H1 (cell line): ENCODE measurements around the gene EIF2B2. TPM values are rescaled to one million over a fixed set of nuclear protein-coding genes. Genes with fewer than 3 reads are reported as not detected.

Source experiments
- CTCF ChIA-PET: fragments of 300-600 bp; sonication (Branson Sonifier 250); formaldehyde crosslinking; loops from one replicate; lab custom pipeline; 2021; ENCODE audit not compliant: partially characterized antibody; lab: Charles Lee
- POLR2A ChIA-PET: fragments of 300-600 bp; sonication (Branson Sonifier 250); formaldehyde crosslinking; loops from one replicate; lab custom pipeline; 2021; ENCODE audit warnings: inconsistent platforms; ENCODE audit not compliant: partially characterized antibody; lab: Charles Lee
- DNase-seq, 2 experiments: peaks; one replicate each; pipeline versions ENCODE4 v3.0.0 to v3.0.0-alpha.2; 2010 to 2022; ENCODE audit warnings: low spot score in 2 of 2, low read depth in 1 of 2, mixed read lengths in 1 of 2
- FAIRE-seq: peaks from 2 replicates; lab custom pipeline; 2011; peaks lifted over from hg19 to GRCh38; lab: Jason Lieb, UNC
- H2AFZ ChIP-seq: 2 replicates; pipeline ENCODE4 v1.8.1; 2012; ENCODE audit warnings: low read length, inconsistent platforms
- H2AK5ac ChIP-seq: 2 replicates; pipeline ENCODE4 v1.6.1; 2013; ENCODE audit warnings: low read depth, low read length
- H2BK120ac ChIP-seq: replicated peaks from 2 replicates; pipeline ENCODE3; 2013; ENCODE audit warnings: low read depth, low read length, inconsistent platforms
- H2BK12ac ChIP-seq: 2 replicates; pipeline ENCODE4 v1.6.1; 2013; ENCODE audit warnings: low read depth, low read length
- H2BK15ac ChIP-seq: 2 replicates; pipeline ENCODE4 v1.6.1; 2013; ENCODE audit warnings: low read length
- H2BK20ac ChIP-seq: 2 replicates; pipeline ENCODE4 v1.6.1; 2013; ENCODE audit warnings: low read length
- H2BK5ac ChIP-seq: 2 replicates; pipeline ENCODE4 v1.6.1; 2013; ENCODE audit warnings: low read depth, low read length
- H3K14ac ChIP-seq: 2 replicates; pipeline ENCODE4 v1.6.1; 2013; ENCODE audit warnings: inconsistent platforms; ENCODE audit not compliant: insufficient read length
- H3K18ac ChIP-seq: 2 replicates; pipeline ENCODE4 v1.6.1; 2013; ENCODE audit warnings: low read length; ENCODE audit errors: extremely low read depth
- H3K23ac ChIP-seq: 2 replicates; pipeline ENCODE4 v1.6.1; 2013; ENCODE audit warnings: inconsistent platforms; ENCODE audit not compliant: insufficient read length
- H3K23me2 ChIP-seq: 2 replicates; pipeline ENCODE4 v1.6.1; 2013; ENCODE audit warnings: low read depth, low read length
- H3K27ac ChIP-seq: 2 replicates; pipeline ENCODE4 v1.6.1; 2011; ENCODE audit warnings: low read depth, low read length, inconsistent platforms
- H3K27me3 ChIP-seq, 4 experiments: replicated peaks in 1 of 4; 1 replicate in 1 of 4; 2 replicates in 3 of 4; pipeline versions ENCODE4 v1.6.1 to v1.8.1; 2011 to 2013; ENCODE audit warnings: low read length in 3 of 4, mild to moderate bottlenecking in 3 of 4, inconsistent platforms in 2 of 4, mixed read lengths in 2 of 4, moderate library complexity in 1 of 4; ENCODE audit not compliant: control insufficient read depth in 3 of 4, insufficient read depth in 3 of 4; ENCODE audit errors: extremely low read depth in 1 of 4
- H3K36me3 ChIP-seq, 4 experiments: 2 replicates each; pipeline versions ENCODE4 v1.6.1 to v1.8.1; 2011 to 2013; ENCODE audit warnings: mild to moderate bottlenecking in 4 of 4, low read length in 3 of 4, moderate library complexity in 2 of 4, control low read depth in 1 of 4, inconsistent platforms in 1 of 4; ENCODE audit not compliant: insufficient read depth in 4 of 4, control insufficient read depth in 2 of 4
- H3K4ac ChIP-seq: replicated peaks from 2 replicates; pipeline ENCODE3; 2013; ENCODE audit warnings: low read length, low read depth, mixed read lengths, inconsistent platforms; ENCODE audit not compliant: insufficient read length
- H3K4me1 ChIP-seq, 4 experiments: replicated peaks in 1 of 4; 1 replicate in 1 of 4; 2 replicates in 3 of 4; pipeline versions ENCODE4 v1.6.1 to v1.8.1; 2011 to 2013; ENCODE audit warnings: low read length in 3 of 4, inconsistent platforms in 2 of 4, mixed read lengths in 1 of 4; ENCODE audit not compliant: insufficient read depth in 4 of 4, control insufficient read depth in 3 of 4
- H3K4me2 ChIP-seq, 2 experiments: 2 replicates each; pipeline versions ENCODE4 v1.6.1 to v1.8.1; 2011 to 2013; ENCODE audit warnings: low read depth in 2 of 2, low read length in 2 of 2, control low read depth in 1 of 2, inconsistent platforms in 1 of 2, mild to moderate bottlenecking in 1 of 2; ENCODE audit not compliant: insufficient read depth in 1 of 2
- H3K4me3 ChIP-seq, 4 experiments: fragments of 200-600, 300-600 bp in 1 of 4; sonication (generic), shearing (Covaris generic), sonication (Bioruptor Twin) in 1 of 4; 2 replicates each; pipeline versions ENCODE4 v1.5.1 to v1.8.1; 2011 to 2016; ENCODE audit warnings: low read length in 4 of 4, low read depth in 3 of 4, control low read depth in 2 of 4, inconsistent platforms in 2 of 4, mild to moderate bottlenecking in 2 of 4, mixed read lengths in 1 of 4, moderate library complexity in 1 of 4; ENCODE audit not compliant: insufficient read depth in 2 of 4; ENCODE audit errors: extremely low read depth in 1 of 4
- H3K56ac ChIP-seq: replicated peaks from 2 replicates; pipeline ENCODE3; 2013; ENCODE audit warnings: low read depth, mild to moderate bottlenecking, mixed read lengths, low read length, inconsistent platforms; ENCODE audit not compliant: insufficient read length
- H3K79me1 ChIP-seq: 2 replicates; pipeline ENCODE4 v1.6.1; 2013; ENCODE audit warnings: low read depth, low read length, control low read depth
- H3K79me2 ChIP-seq, 2 experiments: 2 replicates each; pipeline versions ENCODE4 v1.6.1 to v1.8.1; 2012 to 2013; ENCODE audit warnings: low read length in 2 of 2, mild to moderate bottlenecking in 2 of 2, inconsistent platforms in 1 of 2; ENCODE audit not compliant: insufficient read depth in 2 of 2, control insufficient read depth in 1 of 2
- H3K9ac ChIP-seq, 4 experiments: replicated peaks in 1 of 4; 1 replicate in 1 of 4; 2 replicates in 3 of 4; pipeline versions ENCODE4 v1.6.1 to v1.8.1; 2011 to 2013; ENCODE audit warnings: low read depth in 3 of 4, low read length in 3 of 4, control low read depth in 2 of 4, mild to moderate bottlenecking in 2 of 4, moderate library complexity in 2 of 4, inconsistent platforms in 1 of 4; ENCODE audit errors: extremely low read depth in 1 of 4
- H3K9me3 ChIP-seq, 2 experiments: 2 replicates each; pipeline versions ENCODE4 v1.6.1 to v1.8.1; 2012 to 2013; ENCODE audit warnings: mild to moderate bottlenecking in 2 of 2, moderate library complexity in 2 of 2, control low read depth in 1 of 2, inconsistent platforms in 1 of 2, low read depth in 1 of 2, low read length in 1 of 2, mixed read lengths in 1 of 2; ENCODE audit not compliant: insufficient read depth in 2 of 2
- H4K20me1 ChIP-seq, 2 experiments: replicated peaks in 1 of 2; 2 replicates each; pipeline versions ENCODE3 to v1.8.1; 2011 to 2013; ENCODE audit warnings: inconsistent platforms in 2 of 2, low read length in 2 of 2, mild to moderate bottlenecking in 1 of 2; ENCODE audit not compliant: insufficient read depth in 2 of 2, control insufficient read depth in 1 of 2
- H4K5ac ChIP-seq: 2 replicates; pipeline ENCODE4 v1.6.1; 2013; ENCODE audit warnings: low read length, low read depth, mixed read lengths, inconsistent platforms; ENCODE audit not compliant: insufficient read length
- H4K8ac ChIP-seq: 2 replicates; pipeline ENCODE4 v1.8.0; 2013; ENCODE audit warnings: mild to moderate bottlenecking, moderate library complexity, low read length, inconsistent platforms; ENCODE audit not compliant: insufficient read depth; ENCODE audit errors: extremely low read depth
- H4K91ac ChIP-seq: replicated peaks from 2 replicates; pipeline ENCODE3; 2013; ENCODE audit warnings: low read length, mixed read lengths, inconsistent platforms; ENCODE audit not compliant: insufficient read length
- ASH2L ChIP-seq: fragments of 200-600, 300-600 bp; sonication (generic); IDR thresholded peaks from one replicate; pipeline ENCODE4 v1.7.1; 2017; ENCODE audit warnings: low read length
- BCL11A ChIP-seq, 2 experiments: IDR thresholded peaks; one replicate each; pipeline ENCODE4 v1.6.1; 2011; ENCODE audit warnings: low read depth in 2 of 2, low read length in 2 of 2, mild to moderate bottlenecking in 2 of 2
- KDM4A ChIP-seq: IDR thresholded peaks from one replicate; pipeline ENCODE4 v1.7.1; 2012; ENCODE audit warnings: low read depth, mild to moderate bottlenecking, moderate library complexity, low read length, inconsistent platforms; ENCODE audit not compliant: severe bottlenecking
- POLR2A ChIP-seq, 2 experiments: IDR thresholded peaks; 1 replicate in 1 of 2; 2 replicates in 1 of 2; pipeline ENCODE4 v1.6.1; 2011; ENCODE audit warnings: low read depth in 2 of 2, low read length in 2 of 2, mild to moderate bottlenecking in 2 of 2; ENCODE audit errors: control extremely low read depth in 1 of 2
- POLR2AphosphoS5 ChIP-seq: IDR thresholded peaks from 2 replicates; pipeline ENCODE4 v1.6.1; 2011; ENCODE audit warnings: low read depth, low read length
- RBBP5 ChIP-seq: IDR thresholded peaks from 2 replicates; pipeline ENCODE4 v1.7.1; 2012; ENCODE audit warnings: low read depth, mild to moderate bottlenecking, inconsistent platforms, low read length, moderate library complexity, borderline replicate concordance
- SP2 ChIP-seq: IDR thresholded peaks from 2 replicates; pipeline ENCODE4 v1.6.1; 2012; ENCODE audit warnings: mild to moderate bottlenecking, low read length, inconsistent platforms
- TAF1 ChIP-seq: IDR thresholded peaks from 2 replicates; pipeline ENCODE4 v1.6.1; 2011; ENCODE audit warnings: mild to moderate bottlenecking, low read depth, low read length
- TCF12 ChIP-seq: IDR thresholded peaks from 2 replicates; pipeline ENCODE4 v1.6.1; 2011; ENCODE audit warnings: low read depth, mild to moderate bottlenecking, low read length
- TEAD4 ChIP-seq: IDR thresholded peaks from 2 replicates; pipeline ENCODE4 v1.6.1; 2012; ENCODE audit warnings: low read depth, low read length, inconsistent platforms, mixed read lengths
- WGBS, 2 experiments: shearing (Covaris generic) in 1 of 2; methylation state at CpG; one replicate each; pipeline versions ENCODE4 v1.1.6 to v1.1.7; 2013 to 2015; ENCODE audit warnings: low lambda C conversion rate in 2 of 2, mixed read lengths in 2 of 2, inconsistent platforms in 1 of 2, low coverage in 1 of 2, missing lambda C conversion rate in 1 of 2; ENCODE audit not compliant: insufficient replicate concordance in 2 of 2, insufficient coverage in 1 of 2, insufficient read length in 1 of 2; ENCODE audit errors: extremely low coverage in 1 of 2, missing lambda C conversion rate in 1 of 2; 5-methylcytosine and 5-hydroxymethylcytosine counted together
- polyA plus RNA-seq, 7 experiments: library from polyadenylated mRNA; depleted of rRNA in 3 of 7; stranded (reverse) in 5 of 7; unstranded in 2 of 7; fragments of >200 nt in 5 of 7; fragments of 200-250 nt in 2 of 7; gene quantifications; 1 replicate in 5 of 7; 2 replicates in 1 of 7; 4 replicates in 1 of 7; pipeline versions ENCODE4 v1.2.1 to v1.2.3, GENCODE V29; 2011 to 2013; ENCODE audit warnings: missing spikeins in 2 of 7, mixed read lengths in 2 of 7
- total RNA-seq: library from RNA; stranded (reverse); fragmentation: NEBNext Ultra II Directional; extraction: Animal tissue kit (Norgen Biotek cat#: 25700); gene quantifications from 2 replicates; pipeline ENCODE4 v1.2.1, GENCODE V29; 2021
- TF ChIP-seq, protein P1 (sequence below): IDR thresholded peaks from 2 replicates; pipeline ENCODE4 v1.6.1; 2012; ENCODE audit warnings: inconsistent platforms
- TF ChIP-seq, protein P2 (sequence below): IDR thresholded peaks from 2 replicates; pipeline ENCODE4 v1.6.1; 2012; ENCODE audit warnings: inconsistent platforms

Gene EIF2B2
- total and polyA plus RNA-seq, 2 of the 8 experiments (the other 6 are each of a cell fraction or from before 2014, with no cell fraction given), result 42.6 to 79.9 TPM

DNA sequence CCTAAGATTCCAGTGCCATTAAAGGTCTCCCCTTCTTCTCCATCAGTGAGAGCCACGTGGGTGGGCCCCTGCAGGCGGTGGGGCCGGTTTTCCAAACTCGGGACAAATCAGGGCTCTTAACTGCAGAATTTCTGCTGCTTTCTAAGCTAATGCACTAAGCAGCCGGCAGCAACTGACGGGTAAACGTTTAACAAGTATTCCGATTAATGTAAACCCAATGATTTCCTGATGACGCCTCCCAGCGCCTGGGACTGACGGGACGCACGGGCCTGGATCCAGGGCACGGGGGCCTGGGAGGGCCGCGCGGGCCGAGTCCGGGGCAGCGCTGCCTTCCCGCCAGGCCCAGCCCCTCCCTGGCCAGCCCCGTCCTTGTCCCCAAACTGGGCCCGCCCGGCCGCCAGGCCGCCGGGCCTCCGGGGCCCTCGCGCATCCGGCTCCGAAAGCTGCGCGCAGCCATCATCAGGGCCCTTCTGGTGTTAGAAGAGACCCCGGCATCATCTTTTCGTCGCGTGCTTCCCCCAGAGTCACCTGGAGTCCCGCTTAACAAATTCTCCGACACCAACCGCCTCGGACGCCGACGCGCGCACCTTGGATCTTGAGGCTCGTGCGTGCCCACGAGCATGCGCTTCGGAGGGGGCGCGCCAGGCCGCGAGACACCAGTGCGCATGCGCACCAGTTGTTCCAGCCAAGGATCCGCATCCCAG, 48.3 kb downstream of the EIF2B2 start, which contains the start of gene MLH3:
Gene MLH3, minus strand, starts transcription at position 616 of the 704 bp plus-strand sequence. CDS start 1,812 bp downstream, outside the sequence.
- Histone ChIP-seq H4K5ac (peak within 1 kb of the TSS; percentile 76), H3K27me3 (no peaks in the 10 kb centered on the region), H4K20me1 (no peaks in the 10 kb centered on the region), H3K79me1 (no peaks in the 10 kb centered on the region), H4K8ac (peak within 1 kb of the TSS; percentile 95; the same call in 1 of the 2 replicates), H3K4ac (no peak within 1 kb of the TSS), H3K36me3 (no peaks in the 10 kb centered on the region; a peak in 1 of 8 replicates), H3K4me2 (peak within 1 kb of the TSS; percentile 60 to 86), H2AFZ (no peak within 1 kb of the TSS; the same call in 1 of the 2 replicates), H3K18ac (no peak within 1 kb of the TSS), H2BK5ac (no peak within 1 kb of the TSS; the same call in 1 of the 2 replicates), H2BK120ac (peak within 1 kb of the TSS; percentile 33), H2AK5ac (no peak within 1 kb of the TSS), H2BK15ac (no peak within 1 kb of the TSS), H2BK20ac (no peak within 1 kb of the TSS), H3K4me1 (peaks cover 0 to 4% (median 0%) of the 10 kb centered on the region in 4 experiments; a peak in 3 of 7 replicates), H3K56ac (peak within 1 kb of the TSS; percentile 71), H3K9me3 (no peaks in the 10 kb centered on the region), H3K27ac (peak within 1 kb of the TSS; percentile 67), H3K4me3 (peak within 1 kb of the TSS; percentile 54 to 61 (median 58)), H3K23me2 (no peaks in the 10 kb centered on the region; the same call in 1 of the 2 replicates), H3K14ac (no peak within 1 kb of the TSS), H4K91ac (peak within 1 kb of the TSS; percentile 12), H2BK12ac (no peak within 1 kb of the TSS), H3K79me2 (no peaks in the 10 kb centered on the region), H3K9ac (peak within 1 kb of the TSS; percentile 75 to 85 (median 80)), H3K23ac (no peak within 1 kb of the TSS)
- ChIA-PET CTCF (interaction anchor here (1.0 to 2.8 kb wide), 2 partner anchors 28 to 38 kb away, joined by 3 to 12 read pairs; no protein-coding TSS in a partner anchor), POLR2A (interaction anchor here (0.8 to 3.0 kb wide), 7 partner anchors 9 to 405 kb away, joined by 3 to 15 read pairs (median 5); partner anchors contain the start of genes ACYP1 and ZC2HC1C)
- FAIRE-seq (peak; percentile 52), DNase-seq (peak; percentile 87 to 91)
- WGBS, 2 experiments, result 3% methylated on average over 53 of the region's 59 CpGs; no CpG with 5 or more reads in 1 of the 2 experiments
- peak; percentile 74 for TF ChIP-seq POLR2AphosphoS5
- peak; percentile 71 to 89 for TF ChIP-seq POLR2A (IDR thresholded peaks at IDR 0.05; ENCODE audit: control extremely low read depth in 1 of 2, low read depth in 2 of 2, low read length in 2 of 2)
- peak; percentile 90 for TF ChIP-seq ASH2L
- no peak for TF ChIP-seq TCF12
- TF ChIP-seq BCL11A (IDR thresholded peaks at IDR 0.05; ENCODE audit: low read depth in 2 of 2, low read length in 2 of 2), result no peak
- TF ChIP-seq, protein P1, sequence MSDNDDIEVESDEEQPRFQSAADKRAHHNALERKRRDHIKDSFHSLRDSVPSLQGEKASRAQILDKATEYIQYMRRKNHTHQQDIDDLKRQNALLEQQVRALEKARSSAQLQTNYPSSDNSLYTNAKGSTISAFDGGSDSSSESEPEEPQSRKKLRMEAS, result peak; percentile 93
- TF ChIP-seq TAF1, result peak; percentile 78; the same call in 1 of the 2 replicates
- TF ChIP-seq SP2, result no peak
- peak; percentile 87; the same call in 1 of the 2 replicates for TF ChIP-seq RBBP5
- TF ChIP-seq TEAD4, result 0 out of 2 replicates have a peak, but pooled peaks have one; percentile 18
- TF ChIP-seq, protein P2, sequence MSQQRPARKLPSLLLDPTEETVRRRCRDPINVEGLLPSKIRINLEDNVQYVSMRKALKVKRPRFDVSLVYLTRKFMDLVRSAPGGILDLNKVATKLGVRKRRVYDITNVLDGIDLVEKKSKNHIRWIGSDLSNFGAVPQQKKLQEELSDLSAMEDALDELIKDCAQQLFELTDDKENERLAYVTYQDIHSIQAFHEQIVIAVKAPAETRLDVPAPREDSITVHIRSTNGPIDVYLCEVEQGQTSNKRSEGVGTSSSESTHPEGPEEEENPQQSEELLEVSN, result peak; percentile 89
- peak; percentile 87 for TF ChIP-seq KDM4A
